IPS-NIHi11 (cell line): ENCODE results near the gene MX1.
A peak's percentile ranks its signal among the peaks of the same experiment; 100 is the strongest.
"Not testable (repeated sequence)": the region's sequence is repeated elsewhere in the genome, so short reads cannot be mapped to it uniquely, and the experiment has no call there.

Experiments used
- DNase-seq: peaks from one replicate; pipeline ENCODE4 v3.0.0; 2012; ENCODE audit warnings: mixed read lengths, low spot score

MX1 gene

DNA sequence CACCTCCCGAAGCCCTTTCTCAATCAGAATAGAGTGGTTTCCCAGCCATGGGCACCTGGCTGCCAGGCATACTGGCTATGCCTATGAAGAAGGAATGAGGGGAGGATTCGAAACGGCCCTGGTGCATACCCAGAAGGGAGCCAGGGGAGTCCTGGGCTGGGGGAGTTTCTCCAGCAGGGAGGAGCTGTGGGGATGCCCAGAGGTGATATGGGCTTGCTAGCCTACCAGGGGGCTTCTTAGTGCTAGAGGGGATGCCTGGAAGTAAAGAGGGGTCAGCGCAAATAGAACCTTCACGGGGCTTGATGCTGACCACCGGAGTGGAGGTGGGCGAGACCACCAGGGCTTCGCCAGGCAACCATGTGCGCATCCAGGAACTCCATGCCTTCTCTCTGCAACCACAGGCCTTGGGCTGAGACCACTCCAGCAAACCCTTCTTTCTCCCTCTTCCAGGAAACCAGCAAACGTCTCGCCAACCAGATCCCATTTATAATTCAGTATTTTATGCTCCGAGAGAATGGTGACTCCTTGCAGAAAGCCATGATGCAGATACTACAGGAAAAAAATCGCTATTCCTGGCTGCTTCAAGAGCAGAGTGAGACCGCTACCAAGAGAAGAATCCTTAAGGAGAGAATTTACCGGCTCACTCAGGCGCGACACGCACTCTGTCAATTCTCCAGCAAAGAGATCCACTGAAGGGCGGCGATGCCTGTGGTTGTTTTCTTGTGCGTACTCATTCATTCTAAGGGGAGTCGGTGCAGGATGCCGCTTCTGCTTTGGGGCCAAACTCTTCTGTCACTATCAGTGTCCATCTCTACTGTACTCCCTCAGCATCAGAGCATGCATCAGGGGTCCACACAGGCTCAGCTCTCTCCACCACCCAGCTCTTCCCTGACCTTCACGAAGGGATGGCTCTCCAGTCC is 18.2 kb upstream of the MX1 start:
- no peak for DNase-seq

GRCh38 chr21:41410361-41410760 is 15.7 kb upstream of the MX1 start:
- DNase-seq, result no peak

DNA sequence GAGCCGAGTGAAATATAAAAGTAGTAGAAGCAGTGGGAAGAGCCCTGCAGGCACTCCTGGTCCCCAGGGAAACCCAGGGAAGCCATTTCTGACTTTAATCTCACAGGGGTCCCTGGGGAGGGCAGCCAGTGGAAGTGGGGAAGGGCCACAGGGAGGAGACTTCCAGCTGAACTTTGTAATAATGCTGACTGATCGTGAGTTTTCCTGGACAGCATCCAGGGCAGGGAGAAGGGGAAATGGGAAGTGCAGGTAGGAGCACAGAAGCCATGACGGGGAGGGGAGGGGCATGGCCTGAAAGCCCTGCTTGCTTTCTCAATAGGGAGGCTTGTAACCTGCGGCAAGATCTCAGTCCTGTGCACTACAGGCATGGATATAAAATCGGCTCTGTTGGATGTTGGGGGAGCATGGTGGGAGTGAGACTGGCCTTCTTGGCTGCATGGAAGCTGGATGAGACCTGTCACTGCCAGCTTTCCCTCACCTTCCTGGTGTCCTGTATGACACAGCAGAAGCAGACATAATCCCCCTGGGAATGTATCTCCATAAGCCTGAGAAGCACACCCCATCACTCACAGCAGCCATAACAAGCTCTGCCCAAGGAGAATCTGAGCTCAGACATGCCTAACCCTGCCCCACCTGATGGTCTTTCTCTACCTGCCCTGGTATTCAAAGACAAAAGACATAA is 15.1 kb upstream of the MX1 start:
- DNase-seq, result no peak

DNA sequence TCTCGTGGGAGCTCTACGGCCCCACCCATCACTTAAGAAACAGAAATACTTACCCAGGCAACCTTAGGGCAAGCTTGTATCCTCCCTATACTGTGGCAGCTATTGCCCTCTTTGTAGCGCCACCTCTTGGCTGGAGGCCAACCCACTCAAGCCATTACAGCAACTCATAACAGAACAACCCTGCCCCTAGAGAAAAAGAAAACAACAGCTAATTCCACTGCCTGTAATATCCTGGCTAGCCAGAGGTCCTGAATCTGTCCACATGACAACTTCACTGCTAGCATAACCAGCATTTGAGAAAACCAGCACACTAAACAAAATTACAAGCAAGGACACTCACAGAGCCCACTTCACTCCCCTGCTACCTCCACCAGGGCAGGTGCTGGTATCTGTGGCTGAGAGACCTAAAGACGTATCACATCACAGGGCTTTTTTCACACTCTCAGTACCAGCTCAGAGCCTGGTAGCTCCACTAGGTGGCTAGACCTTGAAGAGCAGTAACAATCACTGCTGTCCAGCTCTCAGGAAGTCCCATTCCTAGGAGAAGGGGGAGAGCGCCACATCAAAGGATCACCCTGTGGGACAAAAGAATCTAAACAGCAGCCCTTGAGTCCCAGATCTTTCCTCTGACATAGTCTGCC is 14.5 kb upstream of the MX1 start:
- DNase-seq, result no peak

DNA sequence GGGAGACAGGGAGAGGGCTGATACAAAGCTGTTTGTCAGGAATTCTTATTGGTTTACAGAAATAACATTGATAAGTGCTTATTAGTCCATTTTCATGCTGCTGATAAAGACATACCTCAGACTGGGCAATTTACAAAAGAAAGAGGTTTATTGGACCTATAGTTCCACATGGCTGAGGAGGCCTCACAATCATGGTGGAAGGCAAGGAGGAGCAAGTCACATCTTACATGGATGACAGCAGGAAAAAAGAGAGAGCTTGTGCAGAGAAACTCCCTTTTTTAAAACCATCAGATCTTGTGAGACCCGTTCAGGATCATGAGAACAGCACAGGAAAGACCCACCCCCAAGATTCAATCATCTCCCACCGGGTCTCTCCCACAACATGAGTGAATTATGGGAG is 8.5 kb upstream of the MX1 start:
- not testable (repeated sequence) for DNase-seq

GRCh38 chr21:41418393-41418792 is 7.6 kb upstream of the MX1 start:
- DNase-seq, result no peak

- no peak for DNase-seq
Observed at GRCh38 chr21:41418956-41419680, 6.9 kb upstream of the MX1 start.

GRCh38 chr21:41419921-41420862 is 5.8 kb upstream of the MX1 start:
- DNase-seq, result peak; percentile 72

- not testable (repeated sequence) for DNase-seq
Observed at GRCh38 chr21:41420998-41421397, 5.0 kb upstream of the MX1 start.

DNA sequence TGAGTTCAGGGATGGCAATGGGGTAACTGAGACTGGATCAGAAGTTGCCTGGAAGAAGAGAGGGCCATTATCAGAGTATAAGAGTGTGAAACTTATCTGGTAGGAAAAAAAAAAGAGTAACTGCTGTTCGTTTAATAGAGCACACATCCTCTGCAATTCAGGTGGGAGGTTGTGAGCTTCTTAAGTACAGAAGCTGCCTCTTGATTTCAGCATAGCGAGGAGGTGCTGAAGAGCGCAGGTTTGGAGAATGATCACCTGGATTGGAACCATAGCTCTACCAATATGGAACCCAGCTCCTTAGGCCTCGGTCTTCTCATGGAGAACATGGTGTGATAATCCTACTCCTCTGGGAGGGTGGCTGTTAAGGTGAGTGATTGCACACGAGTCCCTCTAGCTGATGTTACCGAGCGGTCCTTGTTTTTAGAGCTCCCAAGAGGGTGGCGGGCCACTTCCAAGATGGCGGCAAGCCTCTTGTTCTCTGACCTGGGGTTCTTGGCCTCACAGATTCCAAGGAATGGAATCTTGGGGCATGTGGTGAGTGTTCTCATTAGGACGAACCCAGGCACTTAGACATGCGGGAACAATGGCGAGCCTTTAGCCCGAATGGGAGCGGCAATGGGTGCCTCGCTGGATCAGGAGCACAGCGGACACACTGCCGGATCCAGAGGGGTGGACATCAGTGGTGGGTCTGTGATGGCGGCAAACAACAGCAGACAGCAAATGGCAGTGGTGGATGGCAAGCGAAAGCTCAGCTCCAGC is 3.3 kb upstream of the MX1 start:
- DNase-seq, result no peak

DNA sequence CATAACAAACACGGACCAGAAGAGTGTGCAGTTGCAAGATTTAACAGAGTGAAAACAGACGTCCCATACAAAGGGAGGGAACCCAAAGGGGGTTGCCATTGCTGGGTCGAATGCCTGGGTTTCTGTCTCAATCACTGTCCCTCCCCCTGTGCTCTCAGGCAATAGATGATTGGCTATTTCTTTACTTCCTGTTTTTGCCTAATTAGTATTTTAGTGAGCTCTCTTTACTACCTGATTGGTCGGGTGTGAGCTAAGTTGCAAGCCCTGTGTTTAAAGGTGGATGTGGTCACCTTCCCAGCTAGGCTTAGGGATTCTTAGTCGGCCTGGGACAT is 2.8 kb upstream of the MX1 start:
- DNase-seq, result not testable (repeated sequence)

- no peak for DNase-seq
Observed at GRCh38 chr21:41425588-41425953, 468 bp upstream of the MX1 start.

GRCh38 chr21:41426676-41427404 is 801 bp downstream of the MX1 start:
- DNase-seq, result peak; percentile 46

- no peak for DNase-seq
Observed at GRCh38 chr21:41427556-41427955, 1.5 kb downstream of the MX1 start.

- no peak for DNase-seq
Observed at GRCh38 chr21:41428311-41428710, 2.3 kb downstream of the MX1 start.

DNA sequence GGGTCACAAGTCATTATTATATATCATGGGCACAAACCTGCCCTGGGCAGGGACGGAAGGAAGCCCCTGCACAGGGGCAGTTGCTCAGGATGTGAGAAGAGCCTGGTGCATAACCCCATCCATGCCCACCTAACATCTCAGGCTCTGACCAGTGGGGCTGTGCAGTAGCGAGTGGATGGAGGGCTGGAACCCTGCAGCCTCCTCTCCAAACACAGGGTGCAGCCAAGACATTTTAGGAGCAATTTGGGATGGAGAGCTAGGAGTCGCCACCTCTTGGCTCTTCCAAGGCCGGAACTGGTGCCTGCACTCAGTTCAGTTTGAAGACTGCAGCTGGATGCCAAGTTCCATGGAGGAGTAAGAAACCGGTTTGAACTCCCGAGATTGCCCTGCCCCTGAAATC is 2.8 kb downstream of the MX1 start:
- no peak for DNase-seq

DNA sequence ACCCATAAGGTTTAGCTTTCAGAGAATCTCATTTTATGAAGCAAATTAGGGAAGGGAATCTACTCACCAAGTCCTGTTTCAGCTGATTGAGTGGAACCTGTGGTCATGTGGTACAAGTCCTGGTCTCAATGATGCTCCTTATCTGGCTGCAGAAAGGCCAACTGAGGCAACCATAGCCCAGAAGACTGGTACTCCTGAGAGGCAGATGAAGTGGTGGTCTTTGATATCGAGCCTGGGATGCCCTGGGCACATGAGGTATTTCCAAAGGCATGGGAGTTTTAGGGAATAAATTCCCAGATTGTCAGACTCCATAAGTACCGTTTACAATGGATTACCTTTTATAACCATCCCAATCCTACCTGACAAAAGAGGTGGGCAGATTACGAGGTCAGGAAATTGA is 3.3 kb downstream of the MX1 start:
- no peak for DNase-seq

DNA sequence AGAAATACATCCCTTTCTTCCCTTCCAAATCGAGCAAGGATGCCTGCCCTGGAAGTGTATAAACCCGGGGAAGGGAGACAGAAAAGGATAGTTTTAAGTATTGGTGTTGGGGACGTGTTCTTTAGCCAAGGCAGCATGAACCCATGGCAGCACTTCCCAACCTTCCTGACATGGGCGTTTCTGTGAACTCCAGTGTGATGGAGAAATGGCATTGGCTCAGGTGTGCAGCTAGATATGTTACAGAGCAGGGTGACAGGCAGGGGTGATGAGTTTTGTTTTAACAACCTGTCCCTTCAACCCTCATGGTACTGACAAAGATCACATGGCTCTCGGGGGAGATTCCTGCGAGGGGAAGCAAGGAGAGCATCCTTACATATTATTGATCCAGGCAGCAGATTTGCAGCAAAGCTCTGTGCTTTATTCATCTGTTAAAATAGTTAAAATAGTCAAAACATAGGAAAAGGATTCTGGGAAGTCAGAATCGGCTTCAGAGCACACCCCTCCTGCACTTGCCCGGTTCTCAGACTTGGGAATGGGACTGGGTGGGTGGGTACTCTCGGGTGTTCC is 4.0 kb downstream of the MX1 start:
- no peak for DNase-seq

GRCh38 chr21:41431788-41432548 is 5.9 kb downstream of the MX1 start:
- no peak for DNase-seq
